ENCODE data around the gene DUSP3.

GRCh38 chr17:43723697-43724359 is 54.9 kb downstream of the DUSP3 start:
- TF ChIP-seq ZNF274 (IDR thresholded peaks at IDR 0.05; ENCODE audit: low read depth, low read length) (no peak), YY1 (IDR thresholded peaks at IDR 0.05; ENCODE audit: insufficient read depth, insufficient read length) (no peak), SUZ12 (IDR thresholded peaks at IDR 0.05; ENCODE audit: extremely low read depth, insufficient read depth, insufficient read length) (no peak)
